ENCODE results near the gene ARHGAP35. TPM values are rescaled to one million over a fixed set of nuclear protein-coding genes. Genes with fewer than 3 reads are reported as not detected.
A peak's percentile ranks its signal among the peaks of the same experiment; 100 is the strongest.
"Not testable (repeated sequence)": the region's sequence is repeated elsewhere in the genome, so short reads cannot be mapped to it uniquely, and the experiment has no call there.

ARHGAP35 gene
- total RNA-seq, 2 donors from 2014 or later = 68.2 to 68.5 TPM

DNA sequence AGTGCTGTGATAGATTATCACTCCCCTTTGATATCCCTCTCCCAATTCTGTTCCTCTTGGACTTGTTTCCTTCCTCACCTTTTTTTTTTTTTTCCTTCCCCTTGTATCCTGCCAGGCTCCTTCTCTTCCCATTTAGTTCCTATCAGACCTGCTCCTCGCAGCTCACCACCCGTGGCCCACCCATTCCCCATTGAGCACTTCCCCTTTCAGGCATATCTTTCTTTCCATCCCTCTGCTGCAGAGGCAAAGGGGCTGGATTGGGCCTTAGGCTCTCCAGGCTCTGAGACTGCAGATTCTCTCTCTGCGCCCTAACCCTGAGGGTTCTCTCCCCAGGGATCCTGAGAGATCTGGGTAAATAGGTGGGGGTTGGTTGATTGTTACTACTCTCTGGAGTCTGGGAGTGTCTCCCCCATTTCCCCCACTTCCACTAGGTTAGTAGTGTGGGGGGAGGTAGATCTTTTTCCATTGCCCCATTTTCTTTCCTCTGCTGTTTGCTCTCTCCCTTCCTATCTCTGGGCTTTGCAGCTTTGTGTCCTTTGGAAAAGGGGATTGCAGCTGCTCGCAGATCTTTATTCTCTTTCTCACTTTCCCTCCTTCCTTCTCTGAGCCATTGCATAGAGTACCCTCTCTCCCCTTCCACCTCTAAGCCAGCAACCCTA lies 2.3 kb downstream of the ARHGAP35 start:
- ATAC-seq (no peak), DNase-seq (no peak)
- intact Hi-C loops (cut with DNase I) = loop anchor here in 1 of 2 donors (5.0 to 10.0 kb wide), 2 partner anchors 62 to 129 kb away; no protein-coding TSS in a partner anchor

- intact Hi-C loops (cut with DNase I) = loop anchor here in 1 of 2 donors (5.0 to 10.0 kb wide), 2 partner anchors 61 to 128 kb away; no protein-coding TSS in a partner anchor
- no peak for ATAC-seq
- peak; percentile 57 for DNase-seq
Measured at GRCh38 chr19:46863818-46864629, 3.2 kb downstream of the ARHGAP35 start.

DNA sequence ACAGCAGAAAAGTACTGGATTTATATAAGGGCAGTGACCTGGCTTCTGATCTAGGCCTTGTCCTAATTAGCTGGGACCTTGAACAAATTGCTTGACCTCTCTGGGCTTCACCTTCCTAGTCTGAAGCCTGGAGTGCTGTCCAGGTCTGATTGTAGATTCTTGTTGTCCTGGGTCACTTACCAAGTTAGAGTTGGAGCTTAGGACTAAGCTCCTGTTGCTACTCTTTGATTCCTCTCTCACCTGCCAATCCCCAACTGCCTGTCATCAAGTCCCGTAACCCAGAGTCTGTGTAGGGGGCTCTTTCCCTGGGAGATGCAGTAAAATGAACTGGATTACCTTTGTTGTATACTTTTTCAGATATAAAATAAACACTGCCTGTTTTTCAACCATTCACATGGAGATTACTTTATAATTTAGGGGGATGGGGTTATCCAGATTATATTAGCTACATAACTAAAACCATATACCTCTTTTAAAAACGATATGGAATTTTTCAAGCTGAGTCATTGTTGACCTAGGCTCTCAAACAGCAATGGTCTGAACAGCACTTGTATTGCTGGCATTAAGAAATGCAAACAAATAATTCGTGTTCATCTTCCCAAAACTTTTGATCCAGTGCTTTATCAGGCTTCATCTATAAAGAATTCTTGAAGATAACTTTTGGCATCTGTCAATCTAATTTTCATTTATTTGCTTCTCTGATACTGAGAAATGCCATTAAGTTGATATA lies 5.8 kb downstream of the ARHGAP35 start:
- DNase-seq = no peak
- ATAC-seq = no peak
- intact Hi-C loops (cut with DNase I) = loop anchor here in 1 of 2 donors (10.0 kb wide), 1 partner anchor 58 kb away; no protein-coding TSS in a partner anchor

DNA sequence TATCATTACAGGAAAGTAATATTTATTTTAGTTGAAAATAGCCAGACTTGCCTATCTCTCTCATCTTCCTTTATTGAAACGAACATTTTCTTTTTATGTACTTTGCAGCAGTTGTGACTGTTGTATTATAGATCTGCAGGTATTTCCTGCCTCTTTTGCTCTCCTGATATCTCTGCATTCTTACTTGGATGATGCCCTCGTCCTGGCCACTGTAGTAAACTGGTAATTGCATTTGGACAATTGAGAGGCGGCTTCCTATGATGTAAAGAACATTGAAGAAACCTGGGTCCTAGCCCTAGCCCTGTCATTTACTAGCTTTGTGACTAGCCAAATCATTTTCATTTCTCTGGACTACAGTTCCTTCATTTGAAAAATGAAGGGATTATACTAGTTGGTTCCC lies 6.4 kb downstream of the ARHGAP35 start:
- intact Hi-C loops (cut with DNase I) = loop anchor here in 1 of 2 donors (10.0 kb wide), 1 partner anchor 58 kb away; no protein-coding TSS in a partner anchor
- DNase-seq = no peak
- no peak for ATAC-seq

- no peak for DNase-seq
- intact Hi-C loops (cut with DNase I) = loop anchor here in 1 of 2 donors (10.0 kb wide), 1 partner anchor 57 kb away; no protein-coding TSS in a partner anchor
- no peak for ATAC-seq
Measured at GRCh38 chr19:46868025-46868802, 7.4 kb downstream of the ARHGAP35 start.

GRCh38 chr19:46871173-46871572 lies 10.4 kb downstream of the ARHGAP35 start:
- DNase-seq; ATAC-seq; intact Hi-C loops (cut with DNase I): not testable (repeated sequence)

- ATAC-seq = no peak
- no peak for DNase-seq
- intact Hi-C loops (cut with DNase I) = no loop called here
Measured at GRCh38 chr19:46872967-46873366, 12.2 kb downstream of the ARHGAP35 start.

GRCh38 chr19:46875234-46875633 lies 14.4 kb downstream of the ARHGAP35 start:
- ATAC-seq = no peak

DNA sequence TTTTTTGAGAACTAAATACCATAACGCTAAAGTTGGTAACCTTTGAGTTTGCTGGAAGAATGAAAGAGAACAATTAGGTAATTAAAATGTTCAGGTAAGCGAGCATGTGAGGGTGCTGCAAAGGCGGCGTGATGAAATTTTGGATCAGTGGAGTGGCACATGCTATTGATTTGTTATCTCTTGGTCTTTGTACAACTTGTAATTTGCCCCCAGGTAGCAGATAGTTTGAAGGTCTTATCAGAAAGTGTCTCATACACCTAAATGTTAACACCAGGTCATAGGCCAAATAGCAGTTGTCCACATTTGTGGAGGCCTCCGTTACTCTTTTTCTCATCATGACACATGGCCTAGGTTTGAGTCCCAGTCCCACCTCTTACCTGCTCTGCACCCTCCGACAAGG lies 14.9 kb downstream of the ARHGAP35 start:
- ATAC-seq (no peak), DNase-seq (no peak)
- intact Hi-C loops (cut with DNase I) = no loop called here

More at GRCh38 chr19:46875234-46875633, 14.4 kb downstream of the ARHGAP35 start:
- intact Hi-C loops (cut with DNase I) = no loop called here
- no peak for DNase-seq

- intact Hi-C loops (cut with DNase I) = no loop called here
- ATAC-seq = peak in 1 of 2 donors; percentile 65
- no peak for DNase-seq
Measured at GRCh38 chr19:46878613-46879375, 18.0 kb downstream of the ARHGAP35 start.

DNA sequence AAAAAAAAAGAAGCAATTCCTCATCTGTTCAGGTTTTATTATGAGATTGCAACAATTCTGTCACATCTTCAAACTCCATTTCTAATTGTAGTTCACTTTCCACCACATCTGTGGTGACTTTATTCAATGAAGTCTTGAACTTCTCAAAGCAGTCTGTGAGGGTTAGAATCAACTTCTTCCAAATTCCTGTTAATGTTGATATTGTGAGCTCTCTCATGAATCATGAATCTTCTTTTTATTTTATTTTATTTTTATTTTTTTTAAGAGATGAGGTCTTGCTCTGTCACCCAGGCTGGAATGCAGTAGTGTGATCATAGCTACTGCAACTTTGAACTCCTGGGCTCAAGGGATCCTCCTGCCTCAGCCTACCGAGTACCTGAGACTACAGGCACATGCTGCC lies 19.6 kb downstream of the ARHGAP35 start:
- ATAC-seq (no peak), DNase-seq (no peak)
- intact Hi-C loops (cut with DNase I) = no loop called here

GRCh38 chr19:46881092-46881491 lies 20.3 kb downstream of the ARHGAP35 start:
- DNase-seq (no peak), ATAC-seq (no peak)
- intact Hi-C loops (cut with DNase I) = no loop called here

DNA sequence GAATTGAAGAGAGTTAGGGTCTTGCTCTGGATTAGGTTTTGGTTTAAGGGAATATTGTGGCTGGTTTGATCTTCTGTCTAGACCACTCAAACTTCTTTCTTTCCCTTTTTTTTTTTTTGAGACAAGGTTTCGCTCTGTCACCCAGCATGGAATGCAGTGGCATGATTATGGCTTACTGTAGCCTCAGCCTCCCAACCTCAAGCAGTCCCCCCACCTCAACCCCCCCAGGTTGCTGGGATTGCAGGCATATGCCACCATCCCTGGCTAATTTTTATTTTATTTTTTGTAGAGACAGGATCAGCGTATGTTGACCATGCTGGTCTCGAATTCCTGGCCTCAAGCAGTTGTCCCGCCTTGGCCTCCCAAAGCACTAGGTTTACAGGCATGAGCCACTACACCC lies 21.2 kb downstream of the ARHGAP35 start:
- no peak for DNase-seq
- intact Hi-C loops (cut with DNase I) = no loop called here
- ATAC-seq = no peak

- intact Hi-C loops (cut with DNase I); DNase-seq; ATAC-seq: not testable (repeated sequence)
Measured at GRCh38 chr19:46882751-46883150, 22.0 kb downstream of the ARHGAP35 start.

DNA sequence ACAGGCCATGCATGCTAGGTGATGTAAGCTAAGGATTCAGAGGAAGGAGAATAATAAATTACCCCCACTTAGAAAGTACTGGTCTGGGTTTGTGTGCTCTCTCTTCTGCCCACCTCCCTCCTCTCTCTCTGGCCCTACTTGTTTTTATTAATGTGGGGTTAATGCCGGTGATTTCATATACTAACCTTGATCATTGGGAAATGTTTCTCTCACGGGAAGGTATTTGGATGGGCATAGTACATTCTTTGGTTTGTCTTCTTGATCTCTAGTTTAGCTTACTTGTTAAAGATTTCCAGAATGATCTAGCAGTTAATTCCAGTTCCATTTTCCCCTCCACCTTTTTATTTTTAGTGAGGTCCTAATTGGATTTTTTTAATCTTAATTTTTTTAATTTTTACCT lies 24.6 kb downstream of the ARHGAP35 start:
- ATAC-seq (no peak), DNase-seq (no peak)
- intact Hi-C loops (cut with DNase I) = no loop called here

GRCh38 chr19:46886546-46887239 lies 25.9 kb downstream of the ARHGAP35 start:
- intact Hi-C loops (cut with DNase I) = no loop called here
- ATAC-seq = peak in 1 of 2 donors; percentile 74
- no peak for DNase-seq

DNA sequence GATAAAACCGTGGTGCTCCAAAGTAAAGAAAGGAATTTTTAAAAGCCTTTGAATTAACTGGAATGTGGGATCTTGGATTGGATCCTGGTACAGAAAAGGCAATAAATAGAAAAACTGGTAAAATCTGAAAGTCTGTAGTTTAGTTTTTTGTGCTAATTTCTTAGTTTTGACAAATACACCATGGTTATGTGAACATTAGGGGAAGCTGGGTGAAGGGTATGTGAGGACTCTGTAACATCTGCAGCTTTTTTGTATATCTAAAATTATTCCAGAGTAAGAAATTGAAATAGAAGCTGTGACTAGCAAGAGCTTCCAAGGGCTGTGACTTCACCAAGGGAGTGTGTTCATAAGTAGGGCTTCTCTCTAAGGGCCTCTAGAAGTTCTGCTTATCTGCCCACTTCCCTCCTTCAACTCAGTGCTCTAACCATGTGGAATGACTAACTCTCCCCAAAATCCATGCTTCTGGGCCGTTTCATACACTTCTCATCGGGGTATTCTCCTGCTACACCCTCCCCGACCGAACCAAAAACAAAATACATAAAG lies 26.5 kb downstream of the ARHGAP35 start:
- ATAC-seq (no peak), DNase-seq (no peak)
- intact Hi-C loops (cut with DNase I) = no loop called here

All from left cardiac atrium (tissue), 4 donors.